Activated CD4-positive, alpha-beta T cell treated with anti-CD3 and anti-CD28 coated beads, Interleukin-2, amount 50 U/mL, for 24 hours (primary cell): ENCODE results near the gene MBOAT2.
"Not testable (repeated sequence)": the region's sequence is repeated elsewhere in the genome, so short reads cannot be mapped to it uniquely, and the experiment has no call there.

Experiments used
- DNase-seq, 2 donors: peaks; one replicate each; pipeline ENCODE4 v3.0.0-alpha.2; 2020; ENCODE audit warnings: low read depth in 1 of 2, low spot score in 1 of 2

Gene MBOAT2, protein sequence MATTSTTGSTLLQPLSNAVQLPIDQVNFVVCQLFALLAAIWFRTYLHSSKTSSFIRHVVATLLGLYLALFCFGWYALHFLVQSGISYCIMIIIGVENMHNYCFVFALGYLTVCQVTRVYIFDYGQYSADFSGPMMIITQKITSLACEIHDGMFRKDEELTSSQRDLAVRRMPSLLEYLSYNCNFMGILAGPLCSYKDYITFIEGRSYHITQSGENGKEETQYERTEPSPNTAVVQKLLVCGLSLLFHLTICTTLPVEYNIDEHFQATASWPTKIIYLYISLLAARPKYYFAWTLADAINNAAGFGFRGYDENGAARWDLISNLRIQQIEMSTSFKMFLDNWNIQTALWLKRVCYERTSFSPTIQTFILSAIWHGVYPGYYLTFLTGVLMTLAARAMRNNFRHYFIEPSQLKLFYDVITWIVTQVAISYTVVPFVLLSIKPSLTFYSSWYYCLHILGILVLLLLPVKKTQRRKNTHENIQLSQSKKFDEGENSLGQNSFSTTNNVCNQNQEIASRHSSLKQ

DNA sequence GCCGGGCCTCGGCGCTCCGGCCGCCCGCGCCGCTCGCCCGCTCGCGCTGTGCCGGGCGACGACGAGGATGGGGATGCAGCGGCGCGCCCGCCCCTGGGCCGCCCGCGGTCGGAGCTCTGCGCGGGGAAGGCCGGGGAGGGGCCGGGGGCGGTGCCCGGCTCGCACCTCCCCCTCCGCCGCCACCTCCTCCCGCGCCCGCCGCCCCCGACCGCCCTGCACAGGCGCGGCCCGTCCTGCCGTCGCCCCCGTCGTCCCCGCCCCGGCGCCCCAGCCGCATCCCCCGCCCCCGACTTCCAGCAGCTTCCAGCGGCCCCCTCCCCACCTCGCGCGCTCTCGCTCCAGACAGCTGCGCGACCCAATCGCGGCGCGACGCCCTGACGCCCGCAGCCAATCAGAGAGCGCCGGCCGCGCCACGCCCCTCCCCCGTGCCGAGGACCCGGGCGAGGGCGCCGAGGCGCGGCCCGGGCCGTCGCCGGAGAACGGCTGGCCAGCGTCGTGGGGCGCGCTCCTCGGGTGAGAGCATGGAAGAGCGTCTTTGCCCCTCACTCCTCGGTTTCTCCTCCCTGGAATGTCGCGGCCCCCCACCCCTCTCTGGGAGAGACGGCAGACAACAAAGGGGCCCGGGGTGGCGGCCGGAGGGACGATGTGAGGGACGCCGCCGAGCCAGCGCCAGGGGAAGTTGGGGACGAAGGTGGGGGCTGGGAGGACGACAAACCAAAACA, at the start of gene MBOAT2:
MBOAT2 (minus strand) TSS at position 69 of the 722 bp plus-strand sequence. CDS start 70 bp downstream, outside the sequence.
- peak; percentile 31 to 43 for DNase-seq

DNA sequence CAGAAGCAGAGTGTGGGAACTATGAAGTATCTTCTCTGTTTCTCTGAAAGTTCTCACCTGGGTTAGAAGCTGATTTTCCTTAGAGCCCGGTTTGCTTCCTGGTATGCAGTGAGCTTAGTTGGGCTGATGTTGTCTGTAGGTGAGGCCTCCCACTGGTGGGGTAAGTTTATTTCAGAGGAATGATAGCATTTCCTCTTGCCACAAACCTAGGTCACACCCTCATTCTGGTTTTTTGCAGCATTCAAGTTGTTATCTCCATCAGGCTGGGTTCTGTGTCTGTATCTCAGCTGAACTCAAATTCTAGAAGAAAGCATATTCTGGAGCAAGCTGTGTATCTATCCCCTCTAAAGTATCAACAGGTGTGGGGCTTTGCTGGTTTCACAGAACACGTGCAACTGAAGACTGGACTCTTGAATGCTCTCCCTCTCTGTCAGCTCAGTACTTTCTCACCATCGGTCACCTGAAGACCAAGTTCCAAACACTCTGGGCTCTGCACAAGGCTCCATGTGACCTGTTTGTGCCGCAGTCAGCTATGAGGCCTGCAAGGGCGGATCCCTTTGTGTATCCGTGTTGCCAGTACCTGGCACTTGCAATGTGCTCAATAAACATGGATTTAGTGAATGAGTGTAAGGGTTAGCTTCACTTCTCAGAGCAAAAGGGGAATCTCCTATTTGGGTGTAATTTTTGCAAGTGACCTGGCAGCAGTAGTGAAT, 49.5 kb upstream of the MBOAT2 start:
- no peak for DNase-seq

DNA sequence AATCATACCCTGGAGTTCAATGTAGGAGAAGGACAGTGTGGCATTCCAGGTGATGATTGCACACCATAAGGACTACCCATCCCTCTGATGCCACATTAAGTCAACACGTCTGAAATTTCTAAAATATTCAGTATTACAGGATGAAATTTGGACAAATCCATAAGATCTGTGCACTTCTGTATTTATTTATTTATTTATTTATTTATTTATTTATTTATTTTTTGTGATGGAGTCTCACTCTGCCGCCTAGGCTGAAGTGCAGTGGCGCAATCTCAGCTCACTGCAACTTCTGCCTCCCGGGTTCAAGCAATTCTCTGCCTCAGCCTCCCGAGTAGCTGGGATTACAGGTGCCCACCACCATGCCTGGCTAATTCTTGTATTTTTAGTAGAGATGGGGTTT, 48.0 kb upstream of the MBOAT2 start:
- not testable (repeated sequence) for DNase-seq

DNA sequence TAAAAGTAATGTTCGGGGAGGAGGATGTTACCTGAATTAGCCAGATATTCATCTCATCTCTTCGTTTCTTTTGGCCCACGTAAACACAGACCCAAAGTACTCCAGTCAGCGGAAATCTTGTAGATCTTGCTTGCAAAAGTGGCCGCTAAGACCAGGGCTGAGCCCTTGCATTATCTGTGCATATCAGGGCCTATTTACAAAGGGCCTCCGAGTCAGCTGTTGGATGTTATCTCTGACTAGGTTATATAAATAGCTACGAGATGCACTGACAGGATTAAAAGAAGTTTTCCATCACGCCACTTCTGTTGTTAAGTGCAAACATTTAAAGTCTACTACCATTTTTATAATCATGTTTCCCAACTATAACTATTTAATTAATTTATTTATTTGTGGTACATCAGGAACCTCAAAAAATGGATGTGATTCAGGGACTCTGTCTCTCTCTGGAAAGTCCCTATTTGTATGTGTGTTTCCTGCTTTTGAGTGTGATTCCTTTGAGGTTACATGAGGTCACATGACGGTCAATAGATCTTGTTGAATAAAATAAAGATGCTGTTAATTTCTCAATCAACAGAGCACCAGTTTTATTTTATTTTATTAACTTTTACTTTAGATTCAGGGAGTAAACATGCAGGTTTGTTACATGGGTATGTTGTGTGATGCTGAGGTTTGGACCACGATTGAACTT, 46.8 kb upstream of the MBOAT2 start:
- no peak for DNase-seq

DNA sequence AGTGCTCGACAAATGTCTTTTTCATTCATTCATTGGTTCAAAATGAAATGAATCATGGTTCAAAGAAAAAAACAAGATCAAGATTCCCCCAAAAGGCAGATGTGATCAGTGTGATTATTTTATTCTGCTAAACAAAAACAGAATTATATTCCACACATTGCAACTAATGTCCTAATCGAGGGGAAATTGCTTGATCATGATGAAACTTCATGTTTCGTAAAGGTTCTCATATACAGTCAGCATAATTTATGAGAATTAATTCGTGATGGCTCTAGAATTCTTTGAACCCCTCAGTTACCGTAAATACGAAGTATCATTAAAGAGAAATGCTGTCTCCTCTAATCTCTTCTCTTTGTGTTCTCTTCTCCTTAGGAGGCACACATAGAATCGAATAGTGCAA, 42.1 kb upstream of the MBOAT2 start:
- DNase-seq = no peak

DNA sequence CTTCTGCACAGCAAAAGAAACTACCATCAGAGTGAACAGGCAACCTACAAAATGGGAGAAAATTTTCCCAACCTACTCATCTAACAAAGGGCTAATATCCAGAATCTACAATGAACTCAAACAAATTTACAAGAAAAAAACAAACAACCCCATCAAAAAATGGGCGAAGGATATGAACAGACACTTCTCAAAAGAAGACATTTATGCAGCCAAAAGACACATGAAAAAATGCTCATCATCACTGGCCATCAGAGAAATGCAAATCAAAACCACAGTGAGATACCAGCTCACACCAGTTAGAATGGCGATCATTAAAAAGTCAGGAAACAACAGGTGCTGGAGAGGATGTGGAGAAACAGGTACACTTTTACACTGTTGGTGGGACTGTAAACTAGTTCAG, 40.0 kb upstream of the MBOAT2 start:
- DNase-seq = not testable (repeated sequence)

DNA sequence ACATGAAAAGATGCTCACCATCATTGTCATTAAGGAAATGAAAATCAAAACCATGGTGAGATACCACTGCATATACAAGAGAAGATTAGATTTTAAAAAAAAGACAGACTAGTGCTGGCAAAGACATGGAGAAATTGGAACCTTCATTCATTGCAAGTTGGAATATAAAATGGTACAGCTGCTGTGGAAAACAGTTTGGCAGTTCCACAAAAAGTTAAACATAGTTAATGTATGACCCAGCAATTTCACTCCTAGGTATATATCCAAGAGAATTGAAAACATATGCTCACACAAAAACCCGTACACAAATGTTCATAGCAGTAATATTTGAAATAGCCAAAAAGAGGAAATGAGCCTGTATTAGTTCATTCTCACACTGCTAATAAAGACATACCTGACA, 33.7 kb upstream of the MBOAT2 start:
- no peak for DNase-seq

DNA sequence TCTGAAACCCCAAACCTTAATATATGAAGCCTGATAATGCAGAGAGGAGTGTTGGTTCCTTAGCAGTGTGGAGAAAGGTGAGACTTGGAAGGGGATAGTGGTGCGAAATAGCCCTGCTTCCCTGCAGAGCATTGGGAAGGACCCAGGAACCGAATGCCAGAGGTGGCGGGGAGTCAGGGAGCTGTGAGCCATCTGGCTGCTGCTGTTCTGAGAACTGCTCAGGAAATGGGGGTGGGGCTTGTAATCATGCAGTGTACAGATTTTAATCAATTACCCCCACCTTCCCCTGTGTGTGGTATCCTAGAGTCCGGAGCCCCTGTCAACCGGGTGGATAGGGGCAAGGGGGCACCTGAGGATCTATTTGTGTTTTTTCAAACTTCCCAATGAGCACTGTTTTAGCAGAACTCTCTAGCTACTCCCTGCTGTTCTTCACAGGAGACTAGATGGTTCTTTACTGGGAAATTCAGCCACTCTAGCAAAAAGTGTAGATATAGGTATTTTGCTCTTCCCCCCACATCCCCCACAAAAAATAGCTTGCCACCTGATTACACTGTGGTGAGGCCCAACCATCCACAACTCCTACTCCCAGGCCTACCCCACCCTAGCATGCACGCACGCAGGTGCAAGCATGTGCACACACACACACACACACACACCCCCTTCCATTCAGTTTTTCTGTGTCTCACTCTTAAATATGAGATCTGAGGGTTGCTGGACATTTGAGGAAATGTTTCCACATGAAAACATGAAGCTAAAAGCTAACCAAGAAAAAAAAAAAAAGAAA, 30.1 kb upstream of the MBOAT2 start:
- no peak for DNase-seq

DNA sequence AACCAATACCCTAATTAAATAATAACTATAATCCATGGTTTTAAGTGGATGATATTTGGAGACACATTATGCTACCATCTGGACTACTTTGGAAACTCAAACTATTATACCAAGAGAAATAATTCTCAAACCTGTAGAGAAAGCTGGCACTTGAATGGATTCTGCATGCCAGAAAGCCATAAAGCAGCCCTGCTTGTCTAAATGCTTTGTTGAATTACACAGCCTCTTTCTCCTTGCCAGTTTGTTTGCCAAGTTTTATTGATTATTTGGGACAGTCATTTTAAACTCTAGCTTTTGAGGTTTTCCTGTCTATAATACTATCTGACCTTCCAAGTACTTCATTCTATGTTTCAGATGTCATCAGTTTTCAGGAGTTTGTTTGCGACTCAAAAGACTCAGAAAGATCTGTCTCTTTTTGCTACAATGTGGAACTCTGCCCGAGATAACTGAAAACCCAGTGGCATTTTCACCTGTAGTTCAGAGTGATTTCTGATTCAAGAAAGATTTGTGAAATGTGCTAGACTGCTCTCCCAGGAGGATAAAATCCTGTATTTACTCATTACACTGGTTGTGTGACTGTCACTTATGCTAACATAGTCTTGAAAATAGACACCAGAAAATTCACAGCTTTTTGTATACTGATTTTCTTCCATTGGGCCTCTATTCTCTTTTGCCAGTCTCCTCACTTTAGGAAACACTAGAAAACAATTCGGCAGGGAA, 29.2 kb upstream of the MBOAT2 start:
- DNase-seq = no peak

DNA sequence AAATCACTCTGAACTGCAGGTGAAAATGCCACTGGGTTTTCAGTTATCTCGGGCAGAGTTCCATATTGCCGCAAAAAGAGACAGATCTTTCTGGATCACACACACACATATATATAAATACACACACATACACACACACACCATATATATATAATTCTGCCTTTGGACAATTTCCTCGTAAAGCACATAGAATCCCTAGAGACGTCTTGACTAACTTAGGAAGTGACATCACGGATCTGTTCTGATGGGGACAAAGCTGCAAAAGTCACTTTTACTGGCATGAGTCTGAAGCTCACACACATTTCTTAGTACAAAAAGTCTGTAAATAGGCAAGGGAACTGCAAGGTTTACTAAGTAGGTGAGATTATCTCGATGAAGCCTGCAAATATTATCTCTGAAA, 28.6 kb upstream of the MBOAT2 start:
- DNase-seq = no peak

DNA sequence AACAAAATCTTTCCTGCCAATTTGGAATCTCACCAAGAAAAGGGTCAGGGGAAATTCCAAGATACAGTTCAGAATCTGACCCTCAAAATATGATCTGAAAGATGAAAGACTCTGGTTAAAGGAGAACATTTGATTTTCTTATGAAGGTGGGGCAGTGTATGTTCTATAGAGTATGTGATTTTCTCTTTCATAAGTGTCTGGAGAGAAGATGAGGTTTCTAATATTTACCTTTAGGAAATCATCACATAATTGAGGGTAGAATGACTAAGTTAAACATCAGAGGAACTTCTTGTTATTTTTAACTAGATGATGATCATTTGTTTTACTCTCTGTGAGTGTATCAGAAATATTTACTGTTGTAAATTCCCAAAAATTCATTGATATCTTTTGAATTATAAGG, 27.8 kb upstream of the MBOAT2 start:
- DNase-seq = no peak

DNA sequence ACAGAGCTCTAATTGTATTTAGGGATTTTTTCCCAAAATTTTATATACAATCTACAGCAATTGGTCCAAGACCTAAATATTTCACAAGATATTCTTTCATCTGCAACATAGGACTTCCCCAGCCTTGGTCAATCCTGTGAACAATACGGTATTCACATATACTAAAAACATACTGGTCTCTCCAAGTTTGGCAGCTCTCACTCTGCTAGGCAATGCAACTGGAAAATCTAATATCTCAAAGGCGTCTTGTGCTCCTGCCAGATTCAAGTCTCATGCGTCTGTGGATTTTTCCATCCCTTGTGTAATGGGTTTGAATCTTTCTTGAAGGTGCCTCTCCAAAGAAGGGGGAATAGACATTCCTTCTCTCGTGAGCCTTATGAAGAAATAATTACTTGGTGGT, 27.4 kb upstream of the MBOAT2 start:
- DNase-seq = no peak

DNA sequence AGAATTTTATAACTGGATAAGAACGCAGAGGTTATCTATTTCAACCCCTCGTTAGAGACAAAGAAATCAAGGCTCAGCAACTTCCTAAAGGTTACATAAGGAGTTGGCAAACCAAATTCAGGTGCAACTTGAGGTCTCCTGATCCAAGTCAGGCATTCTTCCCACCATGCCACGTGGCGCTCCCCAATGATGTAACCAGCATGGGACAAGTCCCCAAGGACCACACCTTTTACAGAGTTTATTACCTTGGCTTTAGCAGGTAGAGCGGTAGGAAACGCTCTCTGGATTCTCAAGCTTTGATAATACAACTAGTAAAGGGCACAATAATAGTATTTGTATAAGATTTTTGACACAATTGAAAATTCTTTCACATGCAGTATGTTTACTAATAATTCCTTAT, 26.7 kb upstream of the MBOAT2 start:
- DNase-seq = no peak

DNA sequence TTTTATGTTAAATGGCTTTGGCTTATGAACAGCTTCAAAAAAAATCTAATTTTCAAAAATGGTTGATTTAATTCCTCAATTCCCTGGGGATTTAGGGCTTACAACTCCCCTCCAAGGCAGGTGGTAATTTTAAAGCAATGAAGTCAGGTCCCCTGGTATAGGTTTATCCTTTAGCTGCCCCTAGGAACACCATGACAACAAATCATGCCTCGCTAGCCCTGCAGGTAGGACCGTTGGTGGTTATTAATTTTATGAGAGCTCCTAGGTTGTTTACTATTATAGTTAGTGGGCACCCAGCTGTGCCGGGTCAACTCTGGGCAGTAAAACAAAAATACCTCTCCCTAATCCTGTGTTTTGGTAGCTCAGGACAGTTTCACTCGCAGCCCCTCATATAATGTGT, 26.2 kb upstream of the MBOAT2 start:
- no peak for DNase-seq

DNA sequence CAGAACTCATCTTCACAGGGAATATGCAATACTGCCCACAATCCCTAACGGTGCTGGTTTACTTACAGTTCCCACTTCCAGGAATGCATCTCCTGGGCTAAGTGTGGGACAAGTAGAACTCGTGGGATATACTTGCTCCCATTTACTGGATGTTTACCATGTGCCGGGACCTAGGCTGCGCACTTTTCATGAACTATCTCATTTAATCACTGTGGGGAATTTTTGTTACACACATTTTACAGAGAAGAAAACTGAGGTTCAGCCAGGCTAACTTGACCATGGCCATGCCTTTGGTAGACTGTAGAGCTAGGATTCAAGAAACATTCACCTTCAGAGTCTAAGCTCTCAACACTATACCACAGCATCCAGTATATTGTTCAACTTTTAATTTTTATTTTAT, 24.4 kb upstream of the MBOAT2 start:
- DNase-seq = no peak

DNA sequence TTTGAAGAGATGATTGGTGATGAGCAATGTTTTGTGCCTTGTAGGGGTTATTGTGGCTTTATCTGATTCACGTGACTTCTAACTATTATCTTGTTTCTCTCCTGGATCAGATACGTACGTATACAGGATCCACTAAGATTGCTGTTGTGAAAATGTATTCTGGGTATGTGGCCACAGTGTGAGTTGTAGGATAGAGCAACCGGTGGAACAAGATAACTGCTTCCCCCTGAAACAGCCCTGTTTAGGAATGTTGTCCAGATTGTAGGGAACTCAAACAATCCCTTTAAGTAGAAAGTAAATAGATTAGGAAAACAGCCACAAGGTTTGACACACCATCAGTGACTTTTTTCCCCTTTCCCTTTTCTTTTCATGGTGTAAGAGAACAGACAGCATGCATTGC, 22.3 kb upstream of the MBOAT2 start:
- no peak for DNase-seq

DNA sequence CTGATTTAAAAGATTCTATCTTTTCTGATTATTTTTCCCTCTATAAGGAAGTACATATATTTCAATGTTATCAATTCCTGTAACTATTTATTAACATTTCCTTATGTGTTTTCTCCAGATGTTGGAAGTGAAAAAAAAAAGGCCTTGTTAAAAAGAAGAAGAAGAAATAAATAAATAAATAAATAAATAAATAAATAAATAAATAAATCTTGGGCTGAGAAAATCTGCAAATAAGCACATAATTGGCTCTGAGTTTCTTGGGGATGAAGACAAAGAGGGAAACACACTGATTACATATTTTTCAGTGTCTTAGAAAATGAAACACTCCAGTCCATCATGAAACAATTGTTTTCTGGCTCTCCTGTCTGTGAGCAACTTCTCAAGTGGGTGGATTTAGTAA, 21.1 kb upstream of the MBOAT2 start:
- DNase-seq = no peak

DNA sequence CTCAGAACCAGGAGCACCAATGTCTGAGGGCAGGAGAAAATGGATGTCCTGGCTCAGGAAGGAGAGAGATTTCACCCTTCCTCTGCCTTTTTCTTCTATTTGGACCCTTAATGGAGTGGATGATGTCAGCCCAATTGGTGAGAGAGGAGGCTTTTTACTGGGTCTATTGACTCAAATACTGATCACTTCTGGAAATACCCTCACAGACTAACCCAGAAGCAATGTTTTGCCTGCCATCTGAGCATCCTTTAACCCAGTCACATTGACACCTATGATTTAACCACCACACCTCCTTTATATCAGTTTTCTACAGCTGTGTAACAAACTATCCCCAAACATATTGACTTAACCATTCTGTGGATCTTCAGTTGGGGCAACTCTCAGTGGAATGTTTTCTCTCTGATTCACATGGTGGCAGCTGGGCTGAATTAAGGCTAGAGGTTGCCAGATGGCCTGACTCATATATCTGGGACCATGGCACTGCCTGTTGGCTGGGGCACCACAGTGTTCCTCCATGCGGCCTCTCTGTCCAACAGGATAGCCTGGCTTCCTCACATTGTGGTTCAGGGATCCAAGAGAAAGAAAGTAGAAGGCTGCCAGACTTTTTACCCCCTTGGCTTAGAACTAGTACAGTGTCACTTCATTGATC, 18.2 kb upstream of the MBOAT2 start:
- DNase-seq = no peak

DNA sequence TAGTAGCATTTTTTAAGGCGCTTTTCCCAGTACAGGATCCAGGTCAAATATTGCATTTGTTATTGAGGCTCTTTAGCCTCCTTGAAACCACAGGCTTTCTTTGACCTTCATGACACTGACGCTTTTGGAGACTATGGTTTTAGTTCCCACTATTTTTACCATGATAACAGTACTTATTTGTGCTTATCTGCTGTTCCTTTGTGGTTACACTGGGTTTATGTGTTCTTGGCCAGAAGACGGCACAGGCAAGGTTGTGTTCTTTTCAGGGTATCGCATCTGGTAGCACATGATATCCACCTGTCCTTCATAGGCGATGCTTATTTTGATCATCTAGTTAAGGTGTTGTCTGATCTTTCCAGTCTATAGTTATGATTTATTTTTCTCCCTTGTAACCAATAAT, 16.8 kb upstream of the MBOAT2 start:
- DNase-seq = no peak
